ENCODE data around the gene STK32C. TPM values are rescaled to one million over a fixed set of nuclear protein-coding genes. Genes with fewer than 3 reads are reported as not detected.

The STK32C gene
- total and polyA plus RNA-seq, 2 of the 4 experiments (the other 2 are of a cell fraction), result 5.0 to 8.3 TPM

DNA sequence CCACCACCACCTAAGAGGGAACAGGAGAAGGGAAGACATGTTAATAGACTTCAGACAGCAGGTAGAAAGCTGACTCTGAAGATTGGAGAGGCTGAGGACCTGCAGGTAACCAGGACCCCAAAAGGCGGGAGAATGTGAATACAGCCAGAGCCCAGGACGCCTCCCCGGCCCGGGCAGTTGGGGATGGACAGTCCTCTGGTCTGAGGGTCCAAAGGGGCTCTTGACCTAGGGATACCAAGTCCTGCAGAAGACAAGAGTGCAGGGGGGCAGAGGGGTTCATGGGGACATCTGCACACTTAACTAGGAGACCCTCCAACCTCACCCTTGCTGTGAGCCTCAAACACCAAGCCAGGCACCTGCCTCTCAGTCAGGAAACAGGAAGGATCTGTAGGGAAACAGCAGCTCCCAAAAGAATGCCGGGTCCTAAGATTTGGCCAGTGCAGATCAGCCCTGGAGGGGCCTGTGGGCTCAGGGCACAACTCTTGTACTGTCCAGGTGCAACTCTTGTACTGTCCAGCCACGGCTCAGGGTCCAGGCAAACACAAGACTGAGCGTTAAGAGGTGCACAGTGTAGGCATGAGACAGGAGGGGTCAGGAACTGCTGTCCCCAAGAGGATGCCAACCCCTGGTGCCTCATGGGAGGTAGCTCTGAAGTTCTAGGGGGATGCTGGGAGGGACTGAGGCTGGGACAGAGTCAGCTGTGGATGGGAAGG lies 2.3 kb upstream of the STK32C start:
- Histone ChIP-seq H2BK5ac (ENCODE audit: low read depth, low read length, poor library complexity, severe bottlenecking) (no peak overlapping the region), H3K23ac (ENCODE audit: low read depth, low read length) (no peak overlapping the region), H3K79me1 (ENCODE audit: low read depth in 1 of 2, low read length in 2 of 2) (no peaks in the 10 kb centered on the region), H3K14ac (replicated peaks; ENCODE audit: low read depth, low read length) (no peak overlapping the region), H3K9ac (ENCODE audit: low read depth, low read length) (no peak overlapping the region), H4K20me1 (ENCODE audit: insufficient read depth, low read length) (no peaks in the 10 kb centered on the region), H3K36me3 (ENCODE audit: control insufficient read depth, insufficient read depth, low read length) (no peaks in the 10 kb centered on the region), H3K9me1 (ENCODE audit: insufficient read depth, low read length) (0 out of 2 replicates have a peak, but pooled peaks cover 3% of the 10 kb centered on the region), H3K9me3 (ENCODE audit: control insufficient read depth, insufficient read depth, low read length) (peaks cover 7% of the 10 kb centered on the region), H3K4me1 (ENCODE audit: control insufficient read depth, insufficient read depth, low read length) (peaks cover 5% of the 10 kb centered on the region; the same call in 1 of the 2 replicates), H3K18ac (ENCODE audit: low read depth, low read length) (no peak overlapping the region), H4K8ac (ENCODE audit: low read depth in 2 of 2, low read length in 2 of 2) (no peak overlapping the region), H3K4me3 (ENCODE audit: insufficient read depth, low read depth, low read length) (no peak overlapping the region), H4K91ac (ENCODE audit: insufficient read depth, low read depth, low read length) (no peak overlapping the region), H3K27ac (ENCODE audit: insufficient read depth, low read length) (no peak overlapping the region), H3K4ac (ENCODE audit: low read depth, low read length) (no peak overlapping the region), H3K56ac (ENCODE audit: extremely low read depth, insufficient read depth, low read length) (no peak overlapping the region), H3K27me3 (ENCODE audit: control insufficient read depth, insufficient read depth, low read length) (peaks cover 17% of the 10 kb centered on the region; the same call in 1 of the 2 replicates), H2AFZ (replicated peaks; ENCODE audit: low read length, poor library complexity) (no peak overlapping the region), H4K5ac (ENCODE audit: low read depth, low read length) (no peak overlapping the region), H2BK120ac (ENCODE audit: low read depth, low read length) (no peak overlapping the region), H2BK15ac (ENCODE audit: low read depth, low read length) (no peak overlapping the region), H2AK9ac (replicated peaks; ENCODE audit: low read depth, low read length, poor library complexity) (no peak overlapping the region), H2AK5ac (ENCODE audit: low read depth, low read length) (no peak overlapping the region), H3K4me2 (ENCODE audit: low read depth, low read length) (no peak overlapping the region), H2BK20ac (ENCODE audit: low read depth, low read length) (no peak overlapping the region)
- in situ Hi-C loops (cut with MboI; ENCODE audit: low sequenced_read_pairs) (no loop called here), intact Hi-C loops (cut with micrococcal nuclease) (loop anchor here (5.0 kb wide), 1 partner anchor 38 kb away; no protein-coding TSS in a partner anchor), dilution Hi-C loops (cut with HindIII; ENCODE audit: low sequenced_read_pairs, unreplicated experiment) (no loop called here)
- WGBS, 2 experiments (ENCODE audit: extremely low coverage in 2 of 2, insufficient read length in 1 of 2), result 86% methylated on average over 2 of the region's 7 CpGs; no CpG with 5 or more reads in 1 of the 2 experiments
- DNase-seq (no peak), ATAC-seq (ENCODE audit: low read depth) (no peak)
- ChIA-PET CTCF (no interaction called here), POLR2A (ENCODE audit: unreplicated experiment) (no interaction called here)
- no TSS peak for BruUV-seq (replicated peaks)
- TF ChIP-seq, protein P1, sequence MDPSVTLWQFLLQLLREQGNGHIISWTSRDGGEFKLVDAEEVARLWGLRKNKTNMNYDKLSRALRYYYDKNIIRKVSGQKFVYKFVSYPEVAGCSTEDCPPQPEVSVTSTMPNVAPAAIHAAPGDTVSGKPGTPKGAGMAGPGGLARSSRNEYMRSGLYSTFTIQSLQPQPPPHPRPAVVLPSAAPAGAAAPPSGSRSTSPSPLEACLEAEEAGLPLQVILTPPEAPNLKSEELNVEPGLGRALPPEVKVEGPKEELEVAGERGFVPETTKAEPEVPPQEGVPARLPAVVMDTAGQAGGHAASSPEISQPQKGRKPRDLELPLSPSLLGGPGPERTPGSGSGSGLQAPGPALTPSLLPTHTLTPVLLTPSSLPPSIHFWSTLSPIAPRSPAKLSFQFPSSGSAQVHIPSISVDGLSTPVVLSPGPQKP (IDR thresholded peaks at IDR 0.05; ENCODE audit: borderline replicate concordance, low read depth, low read length), result no peak
- no peak for TF ChIP-seq NFE2L2 (IDR thresholded peaks at IDR 0.05; ENCODE audit: low read depth, low read length)
- TF ChIP-seq POLR2A (IDR thresholded peaks at IDR 0.05; ENCODE audit: low read depth, low read length), result no peak
- TF ChIP-seq MAFK (IDR thresholded peaks at IDR 0.05; ENCODE audit: low read depth, low read length), result no peak
- no peak for TF ChIP-seq MXI1 (IDR thresholded peaks at IDR 0.05; ENCODE audit: borderline replicate concordance, low read depth, low read length)
- TF ChIP-seq MAZ (IDR thresholded peaks at IDR 0.05; ENCODE audit: borderline replicate concordance, low read depth, low read length), result no peak
- no peak for TF ChIP-seq RFX5 (IDR thresholded peaks at IDR 0.05; ENCODE audit: low read depth, low read length)
- no peak for TF ChIP-seq CTCF (conservative IDR thresholded peaks at IDR 0.05; ENCODE audit: low read depth, low read length)
